HG03571 (cell line): ENCODE data around the gene COX4I1.

Experiments used
- ATAC-seq: cut with Tn5 transposase; IDR thresholded peaks from one replicate; pipeline ENCODE4 v1.9.1; 2021; ENCODE audit not compliant: unreplicated experiment

COX4I1 gene

GRCh38 chr16:85799497-85800320 is at the start of gene COX4I1, which contains the start of gene EMC8:
Gene COX4I1, plus strand, starts transcription at chr16:85799695. Its CDS starts 1,511 bp downstream, at chr16:85801206.
Gene EMC8, minus strand, starts transcription at chr16:85799544. Its CDS starts 249 bp downstream, at chr16:85799295.
- ATAC-seq, result peak; percentile 71

- ATAC-seq, result no peak
Measured at GRCh38 chr16:85749771-85750145, 49.7 kb upstream of the COX4I1 start.

GRCh38 chr16:85750146-85750826 is 49.2 kb upstream of the COX4I1 start:
- ATAC-seq, result no peak

- ATAC-seq, result peak; percentile 35
Measured at GRCh38 chr16:85750827-85751697, 48.4 kb upstream of the COX4I1 start, which contains the start of gene C16orf74. Gene C16orf74, minus strand, starts transcription at chr16:85751096. Its CDS starts 15,879 bp downstream, at chr16:85735217.

- no peak for ATAC-seq
Measured at GRCh38 chr16:85751698-85752501, 47.6 kb upstream of the COX4I1 start.

- ATAC-seq, result no peak
Measured at GRCh38 chr16:85752511-85753420, 46.7 kb upstream of the COX4I1 start.

GRCh38 chr16:85753559-85753958 is 45.9 kb upstream of the COX4I1 start:
- no peak for ATAC-seq

GRCh38 chr16:85753976-85754375 is 45.5 kb upstream of the COX4I1 start:
- no peak for ATAC-seq

- no peak for ATAC-seq
Measured at GRCh38 chr16:85754413-85754812, 45.1 kb upstream of the COX4I1 start.

GRCh38 chr16:85755929-85756768 is 43.3 kb upstream of the COX4I1 start:
- peak; percentile 31 for ATAC-seq

- ATAC-seq, result peak; percentile 31
Measured at GRCh38 chr16:85757341-85757822, 42.1 kb upstream of the COX4I1 start.

GRCh38 chr16:85759136-85759535 is 40.4 kb upstream of the COX4I1 start:
- no peak for ATAC-seq

- no peak for ATAC-seq
Measured at GRCh38 chr16:85759631-85760419, 39.7 kb upstream of the COX4I1 start.

- no peak for ATAC-seq
Measured at GRCh38 chr16:85761861-85762260, 37.6 kb upstream of the COX4I1 start.

GRCh38 chr16:85762970-85763369 is 36.5 kb upstream of the COX4I1 start:
- ATAC-seq, result no peak

- ATAC-seq, result no peak
Measured at GRCh38 chr16:85763616-85764015, 35.9 kb upstream of the COX4I1 start.

- ATAC-seq, result no peak
Measured at GRCh38 chr16:85765211-85765610, 34.3 kb upstream of the COX4I1 start.
